Measurements from ENCODE around the gene CFAP100.

DNA sequence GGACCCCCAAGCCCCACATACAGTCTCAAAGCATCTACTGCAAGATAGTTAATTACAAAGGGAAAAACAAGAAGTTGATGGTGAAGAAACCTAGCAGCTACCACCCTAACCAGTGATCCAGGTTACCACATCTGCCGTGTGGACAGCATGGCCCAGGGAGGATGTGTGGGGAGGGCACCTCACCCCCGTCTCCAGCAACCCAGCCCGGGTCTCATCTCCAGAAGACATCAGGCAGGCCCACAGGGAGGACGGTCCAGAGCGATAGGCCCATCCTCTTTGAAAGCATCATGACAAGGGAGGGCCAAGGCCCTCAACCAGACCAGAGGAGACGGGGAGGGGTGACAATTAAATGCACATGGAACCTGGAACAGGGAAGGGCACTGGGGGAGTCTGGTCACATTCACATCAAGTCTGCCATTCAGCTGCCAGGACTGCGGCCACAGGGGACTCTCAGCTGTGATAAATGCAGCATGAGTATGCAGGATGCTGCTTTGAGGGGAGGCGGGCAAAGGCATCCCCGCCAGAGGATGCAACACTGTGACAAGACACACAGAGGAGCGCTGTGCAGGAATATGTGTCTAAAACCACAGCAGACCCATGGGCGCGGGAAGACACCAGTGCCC is 62.2 kb downstream of the CFAP100 start:
- TF ChIP-seq, protein P1, sequence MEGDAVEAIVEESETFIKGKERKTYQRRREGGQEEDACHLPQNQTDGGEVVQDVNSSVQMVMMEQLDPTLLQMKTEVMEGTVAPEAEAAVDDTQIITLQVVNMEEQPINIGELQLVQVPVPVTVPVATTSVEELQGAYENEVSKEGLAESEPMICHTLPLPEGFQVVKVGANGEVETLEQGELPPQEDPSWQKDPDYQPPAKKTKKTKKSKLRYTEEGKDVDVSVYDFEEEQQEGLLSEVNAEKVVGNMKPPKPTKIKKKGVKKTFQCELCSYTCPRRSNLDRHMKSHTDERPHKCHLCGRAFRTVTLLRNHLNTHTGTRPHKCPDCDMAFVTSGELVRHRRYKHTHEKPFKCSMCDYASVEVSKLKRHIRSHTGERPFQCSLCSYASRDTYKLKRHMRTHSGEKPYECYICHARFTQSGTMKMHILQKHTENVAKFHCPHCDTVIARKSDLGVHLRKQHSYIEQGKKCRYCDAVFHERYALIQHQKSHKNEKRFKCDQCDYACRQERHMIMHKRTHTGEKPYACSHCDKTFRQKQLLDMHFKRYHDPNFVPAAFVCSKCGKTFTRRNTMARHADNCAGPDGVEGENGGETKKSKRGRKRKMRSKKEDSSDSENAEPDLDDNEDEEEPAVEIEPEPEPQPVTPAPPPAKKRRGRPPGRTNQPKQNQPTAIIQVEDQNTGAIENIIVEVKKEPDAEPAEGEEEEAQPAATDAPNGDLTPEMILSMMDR (IDR thresholded peaks at IDR 0.05): no peak
- no peak for TF ChIP-seq POLR2A (IDR thresholded peaks at IDR 0.05)

Data from esophagus squamous epithelium (tissue), 4 donors.